Activated naive CD8-positive, alpha-beta T cell (primary cell): ENCODE results near the gene ZNF784.
"Not testable (repeated sequence)": the region's sequence is repeated elsewhere in the genome, so short reads cannot be mapped to it uniquely, and the experiment has no call there.

Source experiments
- H3K27ac Mint-ChIP-seq: one replicate; pipeline ENCODE4 v1.8.0; 2021; ENCODE audit warnings: mixed read lengths
- H3K27me3 Mint-ChIP-seq: one replicate; pipeline ENCODE4 v1.8.0; 2021; ENCODE audit warnings: mixed read lengths
- H3K36me3 Mint-ChIP-seq: one replicate; pipeline ENCODE4 v1.8.0; 2021; ENCODE audit warnings: mixed read lengths
- H3K4me1 Mint-ChIP-seq: one replicate; pipeline ENCODE4 v1.8.0; 2021; ENCODE audit warnings: low read depth, mixed read lengths
- H3K4me3 Mint-ChIP-seq: one replicate; pipeline ENCODE4 v1.8.0; 2021; ENCODE audit warnings: mild to moderate bottlenecking, mixed read lengths
- H3K9me3 Mint-ChIP-seq: one replicate; pipeline ENCODE4 v1.8.0; 2021; ENCODE audit warnings: low read depth, mixed read lengths

Gene ZNF784

GRCh38 chr19:55584871-55585270 lies 39.5 kb downstream of the ZNF784 start:
- no peaks in the 10 kb centered on the region for H3K27me3 Mint-ChIP-seq
- no peaks in the 10 kb centered on the region for H3K9me3 Mint-ChIP-seq
- H3K4me3 Mint-ChIP-seq = no peak overlapping the region
- H3K27ac Mint-ChIP-seq = no peak overlapping the region
- H3K4me1 Mint-ChIP-seq = peaks cover 43% of the 10 kb centered on the region
- H3K36me3 Mint-ChIP-seq = peaks cover under 1% of the 10 kb centered on the region

GRCh38 chr19:55583897-55584296 lies 40.5 kb downstream of the ZNF784 start:
- peaks cover 43% of the 10 kb centered on the region for H3K4me1 Mint-ChIP-seq

GRCh38 chr19:55582284-55582683 lies 42.1 kb downstream of the ZNF784 start:
- not testable (repeated sequence) for H3K9me3 Mint-ChIP-seq, H3K27ac Mint-ChIP-seq, H3K36me3 Mint-ChIP-seq, H3K27me3 Mint-ChIP-seq, H3K4me3 Mint-ChIP-seq
- peaks cover 35% of the 10 kb centered on the region for H3K4me1 Mint-ChIP-seq

More at GRCh38 chr19:55583897-55584296, 40.5 kb downstream of the ZNF784 start:
- H3K9me3 Mint-ChIP-seq, H3K36me3 Mint-ChIP-seq, H3K27me3 Mint-ChIP-seq, H3K27ac Mint-ChIP-seq, H3K4me3 Mint-ChIP-seq: not testable (repeated sequence)

GRCh38 chr19:55581823-55582223 lies 42.5 kb downstream of the ZNF784 start:
- H3K4me1 Mint-ChIP-seq = peaks cover 31% of the 10 kb centered on the region
- H3K9me3 Mint-ChIP-seq = no peaks in the 10 kb centered on the region
- H3K27me3 Mint-ChIP-seq = no peaks in the 10 kb centered on the region
- H3K4me3 Mint-ChIP-seq = peak overlapping the region; percentile 20
- H3K36me3 Mint-ChIP-seq = peaks cover 6% of the 10 kb centered on the region
- H3K27ac Mint-ChIP-seq = no peak overlapping the region

- H3K9me3 Mint-ChIP-seq = no peaks in the 10 kb centered on the region
- no peaks in the 10 kb centered on the region for H3K27me3 Mint-ChIP-seq
- H3K36me3 Mint-ChIP-seq = peaks cover 8% of the 10 kb centered on the region
Observed at GRCh38 chr19:55581145-55581822, 43.1 kb downstream of the ZNF784 start.

GRCh38 chr19:55580628-55581144 lies 43.7 kb downstream of the ZNF784 start, which contains the start of gene ZNF579:
Gene ZNF579, minus strand, starts transcription at chr19:55580848. Its CDS starts 1,209 bp downstream, at chr19:55579639.
- Mint-ChIP-seq H3K27me3 (no peaks in the 10 kb centered on the region), H3K4me1 (peaks cover 23% of the 10 kb centered on the region), H3K36me3 (peaks cover 8% of the 10 kb centered on the region), H3K4me3 (peak within 1 kb of the TSS; percentile 99), H3K27ac (peak within 1 kb of the TSS; percentile 96), H3K9me3 (no peaks in the 10 kb centered on the region)

More at GRCh38 chr19:55581145-55581822, 43.1 kb downstream of the ZNF784 start:
- H3K4me3 Mint-ChIP-seq = peak overlapping the region; percentile 99
- H3K4me1 Mint-ChIP-seq = peaks cover 28% of the 10 kb centered on the region
- H3K27ac Mint-ChIP-seq = peak overlapping the region; percentile 59

GRCh38 chr19:55579766-55580621 lies 44.4 kb downstream of the ZNF784 start:
- H3K36me3 Mint-ChIP-seq = peaks cover 8% of the 10 kb centered on the region
- H3K4me3 Mint-ChIP-seq = peak overlapping the region; percentile 99
- peaks cover 18% of the 10 kb centered on the region for H3K4me1 Mint-ChIP-seq
- H3K27me3 Mint-ChIP-seq = no peaks in the 10 kb centered on the region
- no peaks in the 10 kb centered on the region for H3K9me3 Mint-ChIP-seq
- peak overlapping the region; percentile 96 for H3K27ac Mint-ChIP-seq

- Mint-ChIP-seq H3K4me1 (peaks cover 18% of the 10 kb centered on the region), H3K36me3 (peaks cover 8% of the 10 kb centered on the region), H3K27ac (peak overlapping the region; percentile 96), H3K9me3 (no peaks in the 10 kb centered on the region), H3K4me3 (peak overlapping the region; percentile 99), H3K27me3 (no peaks in the 10 kb centered on the region)
Observed at GRCh38 chr19:55578761-55579747, 45.3 kb downstream of the ZNF784 start.

GRCh38 chr19:55578031-55578760 lies 46.2 kb downstream of the ZNF784 start:
- H3K27me3 Mint-ChIP-seq = no peaks in the 10 kb centered on the region
- peaks cover 8% of the 10 kb centered on the region for H3K36me3 Mint-ChIP-seq
- H3K9me3 Mint-ChIP-seq = no peaks in the 10 kb centered on the region
- H3K4me3 Mint-ChIP-seq = no peak overlapping the region
- H3K4me1 Mint-ChIP-seq = peaks cover 18% of the 10 kb centered on the region
- no peak overlapping the region for H3K27ac Mint-ChIP-seq

- no peaks in the 10 kb centered on the region for H3K9me3 Mint-ChIP-seq
- H3K4me3 Mint-ChIP-seq = peak overlapping the region; percentile 42
- H3K27me3 Mint-ChIP-seq = no peaks in the 10 kb centered on the region
- H3K27ac Mint-ChIP-seq = no peak overlapping the region
- peaks cover 13% of the 10 kb centered on the region for H3K4me1 Mint-ChIP-seq
- H3K36me3 Mint-ChIP-seq = peaks cover 8% of the 10 kb centered on the region
Observed at GRCh38 chr19:55576746-55577145, 47.6 kb downstream of the ZNF784 start.

GRCh38 chr19:55573929-55574328 lies 50.4 kb downstream of the ZNF784 start:
- not testable (repeated sequence) for H3K4me1 Mint-ChIP-seq, H3K27me3 Mint-ChIP-seq, H3K9me3 Mint-ChIP-seq, H3K36me3 Mint-ChIP-seq, H3K27ac Mint-ChIP-seq, H3K4me3 Mint-ChIP-seq
